H9 (cell line): Measurements from ENCODE around the gene POMGNT1. TPM values are rescaled to one million over a fixed set of nuclear protein-coding genes. Genes with fewer than 3 reads are reported as not detected.
A peak's percentile ranks its signal among the peaks of the same experiment; 100 is the strongest.

ENCODE experiments used
- DNase-seq: peaks from one replicate; pipeline ENCODE4 v3.0.0-alpha.2; 2017
- H2AFZ ChIP-seq: one replicate; pipeline ENCODE4 v1.6.1; 2013; ENCODE audit warnings: mild to moderate bottlenecking, low read length, control low read depth, moderate library complexity
- H2AK5ac ChIP-seq: 2 replicates; pipeline ENCODE4 v1.6.1; 2013; ENCODE audit warnings: low read length, control low read depth, mixed read lengths; ENCODE audit not compliant: insufficient read length
- H2BK120ac ChIP-seq: one replicate; pipeline ENCODE4 v1.6.1; 2013; ENCODE audit warnings: low read depth, mild to moderate bottlenecking, low read length, control low read depth, inconsistent platforms; ENCODE audit not compliant: poor library complexity, severe bottlenecking
- H2BK12ac ChIP-seq: 2 replicates; pipeline ENCODE4 v1.6.1; 2013; ENCODE audit warnings: low read length, control low read depth, mixed read lengths, low read depth; ENCODE audit not compliant: insufficient read length
- H2BK15ac ChIP-seq: 2 replicates; pipeline ENCODE4 v1.6.1; 2013; ENCODE audit warnings: low read depth, low read length, control low read depth
- H2BK20ac ChIP-seq: one replicate; pipeline ENCODE4 v1.6.1; 2013; ENCODE audit warnings: low read depth, mild to moderate bottlenecking, low read length, control low read depth, inconsistent platforms; ENCODE audit not compliant: poor library complexity, severe bottlenecking
- H2BK5ac ChIP-seq: 2 replicates; pipeline ENCODE4 v1.6.1; 2013; ENCODE audit warnings: low read length, control low read depth, mixed read lengths; ENCODE audit not compliant: insufficient read length
- H3K14ac ChIP-seq: 2 replicates; pipeline ENCODE4 v1.6.1; 2013; ENCODE audit warnings: low read length, control low read depth; ENCODE audit not compliant: insufficient read depth
- H3K18ac ChIP-seq: 2 replicates; pipeline ENCODE4 v1.6.1; 2013; ENCODE audit warnings: low read depth, mild to moderate bottlenecking, mixed read lengths, low read length, control low read depth; ENCODE audit not compliant: insufficient read length
- H3K23ac ChIP-seq: 2 replicates; pipeline ENCODE4 v1.6.1; 2013; ENCODE audit warnings: low read length, control low read depth, mixed read lengths, low read depth; ENCODE audit not compliant: insufficient read length
- H3K23me2 ChIP-seq: 2 replicates; pipeline ENCODE4 v1.6.1; 2013; ENCODE audit warnings: low read depth, mild to moderate bottlenecking, mixed read lengths, low read length, control low read depth; ENCODE audit not compliant: insufficient read length, poor library complexity, severe bottlenecking
- H3K27ac ChIP-seq: 2 replicates; pipeline ENCODE4 v1.5.1; 2013; ENCODE audit warnings: low read length, control low read depth, mixed read lengths, low read depth; ENCODE audit not compliant: insufficient read length
- H3K27me3 ChIP-seq: 2 replicates; pipeline ENCODE4 v1.6.1; 2013; ENCODE audit warnings: low read length, control low read depth, inconsistent platforms; ENCODE audit not compliant: insufficient read depth
- H3K4ac ChIP-seq: 2 replicates; pipeline ENCODE4 v1.6.1; 2013; ENCODE audit warnings: low read depth, mild to moderate bottlenecking, control low read depth, inconsistent platforms, low read length, moderate library complexity
- H3K4me1 ChIP-seq: 2 replicates; pipeline ENCODE4 v1.6.1; 2013; ENCODE audit warnings: low read length, control low read depth, inconsistent platforms; ENCODE audit not compliant: insufficient read depth
- H3K4me2 ChIP-seq: 2 replicates; pipeline ENCODE4 v1.6.1; 2013; ENCODE audit warnings: low read length, control low read depth, mixed read lengths; ENCODE audit not compliant: insufficient read length, insufficient read depth
- H3K56ac ChIP-seq: 2 replicates; pipeline ENCODE4 v1.6.1; 2013; ENCODE audit warnings: low read depth, mild to moderate bottlenecking, mixed read lengths, low read length, control low read depth; ENCODE audit not compliant: insufficient read length
- H3K79me1 ChIP-seq: 2 replicates; pipeline ENCODE4 v1.6.1; 2013; ENCODE audit warnings: low read depth, mild to moderate bottlenecking, moderate library complexity, low read length, control low read depth, inconsistent platforms; ENCODE audit not compliant: insufficient read depth, poor library complexity, severe bottlenecking
- H3K79me2 ChIP-seq: 2 replicates; pipeline ENCODE4 v1.6.1; 2013; ENCODE audit warnings: low read length, control low read depth, inconsistent platforms; ENCODE audit not compliant: insufficient read depth
- H3K9ac ChIP-seq: 2 replicates; pipeline ENCODE4 v1.6.1; 2013; ENCODE audit warnings: low read length, control low read depth, mixed read lengths; ENCODE audit not compliant: insufficient read length; ENCODE audit errors: extremely low read depth
- H3K9me3 ChIP-seq: one replicate; pipeline ENCODE4 v1.6.1; 2013; ENCODE audit warnings: low read depth, low read length, inconsistent platforms; ENCODE audit not compliant: control insufficient read depth
- H3T11ph ChIP-seq: one replicate; pipeline ENCODE4 v1.6.1; 2013; ENCODE audit warnings: mild to moderate bottlenecking, low read length, control low read depth, inconsistent platforms
- H4K20me1 ChIP-seq: one replicate; pipeline ENCODE4 v1.6.1; 2013; ENCODE audit not compliant: control insufficient read depth, insufficient read length, insufficient read depth
- H4K5ac ChIP-seq: 2 replicates; pipeline ENCODE4 v1.6.1; 2013; ENCODE audit warnings: low read depth, mild to moderate bottlenecking, mixed read lengths, low read length, control low read depth; ENCODE audit not compliant: insufficient read length
- H4K8ac ChIP-seq: replicated peaks from 2 replicates; pipeline ENCODE4 v1.6.1; 2013; ENCODE audit warnings: low read length, control low read depth, mixed read lengths, low read depth; ENCODE audit not compliant: insufficient read length
- H4K91ac ChIP-seq: 2 replicates; pipeline ENCODE4 v1.6.1; 2013; ENCODE audit warnings: low read depth, mild to moderate bottlenecking, moderate library complexity, mixed read lengths, low read length, control low read depth; ENCODE audit not compliant: insufficient read length
- H3K27ac Mint-ChIP-seq, 3 experiments: 2 replicates in 2 of 3; 3 replicates in 1 of 3; pipeline ENCODE4 v1.8.0; 2020 to 2021; ENCODE audit warnings: mixed read lengths in 3 of 3, mild to moderate bottlenecking in 1 of 3, moderate library complexity in 1 of 3
- H3K27me3 Mint-ChIP-seq: 2 replicates; pipeline ENCODE4 v1.8.0; 2021; ENCODE audit warnings: low read depth, mild to moderate bottlenecking, moderate library complexity, mixed read lengths
- H3K36me3 Mint-ChIP-seq, 3 experiments: 2 replicates in 2 of 3; 3 replicates in 1 of 3; pipeline ENCODE4 v1.8.0; 2020 to 2021; ENCODE audit warnings: low read depth in 3 of 3, mixed read lengths in 3 of 3; ENCODE audit not compliant: insufficient read depth in 1 of 3
- H3K4me1 Mint-ChIP-seq, 2 experiments: 2 replicates each; pipeline ENCODE4 v1.8.0; 2020; ENCODE audit warnings: mixed read lengths in 2 of 2
- H3K4me3 Mint-ChIP-seq, 2 experiments: 2 replicates in 1 of 2; 3 replicates in 1 of 2; pipeline ENCODE4 v1.8.0; 2020 to 2021; ENCODE audit warnings: mild to moderate bottlenecking in 2 of 2, mixed read lengths in 2 of 2, moderate library complexity in 1 of 2
- H3K9me3 Mint-ChIP-seq, 2 experiments: 2 replicates in 1 of 2; 3 replicates in 1 of 2; pipeline ENCODE4 v1.8.0; 2020; ENCODE audit warnings: mild to moderate bottlenecking in 2 of 2, mixed read lengths in 2 of 2, moderate library complexity in 1 of 2
- WGBS: extraction: QIAGEN DNeasy Blood & Tissue Kit; methylation state at CpG from one replicate; pipeline ENCODE4 v1.1.7; 2013; ENCODE audit warnings: missing lambda C conversion rate, low lambda C conversion rate, mixed read lengths; ENCODE audit not compliant: insufficient read length; ENCODE audit errors: extremely low coverage; 5-methylcytosine and 5-hydroxymethylcytosine counted together
- long read RNA-seq: library from polyadenylated mRNA; unstranded; transcript quantifications from one replicate; pipeline ENCODE4 v2.0.0, GENCODE V29; 2020
- total RNA-seq: library from RNA; stranded (reverse); gene quantifications from 2 replicates; pipeline ENCODE4 v1.2.1, GENCODE V29; 2021
- TF ChIP-seq, protein P1 (sequence below): fragments of 200-600 bp; sonication (generic); conservative IDR thresholded peaks from 3 replicates; pipeline ENCODE4 v1.8.0; 2021; ENCODE audit warnings: antibody characterized with exemption, mild to moderate bottlenecking

POMGNT1 gene
- 60.0 and 62.6 TPM in 2 replicates for total RNA-seq
- long read RNA-seq, transcript POMGNT1-201 (22 exons, 2,728 nt): major isoform, 27 of 83 reads
- long read RNA-seq, partial matches to known transcripts: 31 of 83 reads
- long read RNA-seq, other reads (novel, unspliced or antisense): 25 of 83 reads

DNA sequence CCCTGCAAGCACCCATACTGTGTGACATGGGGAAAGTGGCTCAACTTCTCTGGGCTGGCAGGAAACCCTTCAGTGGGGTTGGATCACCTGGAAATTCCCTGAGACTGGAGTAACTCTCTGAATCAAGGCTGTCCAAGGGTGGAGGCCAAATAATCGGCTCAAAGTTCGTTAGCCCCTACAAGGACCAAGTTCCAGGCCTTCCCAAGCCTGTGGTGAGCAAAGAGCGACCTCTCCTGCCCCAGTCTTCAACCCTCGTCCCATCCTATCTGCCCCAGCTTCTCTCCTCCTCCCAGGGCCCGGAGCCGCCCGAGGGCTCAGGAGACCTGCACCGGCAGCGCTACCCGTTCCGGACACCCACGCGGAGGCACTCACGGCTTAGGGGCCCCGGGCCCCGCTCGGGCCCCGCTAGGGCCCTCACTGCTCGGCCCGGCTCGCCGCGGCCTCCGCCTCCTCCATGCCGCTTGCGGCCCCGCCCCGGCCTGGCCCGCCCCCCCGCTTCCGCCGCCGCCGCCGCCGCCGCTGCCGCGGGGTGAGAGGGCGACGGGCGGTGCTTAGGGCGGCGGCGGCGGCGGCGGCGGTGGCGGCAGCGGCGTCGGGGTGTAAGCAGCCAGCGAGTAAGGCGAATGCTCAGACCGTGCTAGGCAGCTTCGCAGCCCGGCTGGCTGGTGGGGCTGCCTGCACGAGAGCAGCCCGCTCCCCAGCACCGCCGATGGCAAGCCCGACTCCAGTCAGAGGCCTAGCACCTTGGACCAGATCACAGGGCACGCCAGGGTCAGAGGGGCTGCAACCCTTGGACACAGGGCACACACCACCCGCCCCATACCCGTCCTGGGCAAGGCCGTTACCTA, at the start of gene POMGNT1:
POMGNT1 (minus strand) TSS at position 471 of the 848 bp plus-strand sequence. CDS start 613 bp downstream, outside the sequence.
- no peak within 1 kb of the TSS for H3K27ac ChIP-seq
- DNase-seq: peak; percentile 68
- H3K27me3 Mint-ChIP-seq: no peaks in the 10 kb centered on the region; the same call in 1 of the 2 replicates

More for the DNA sequence above, at the start of gene POMGNT1:
- H3K23me2 ChIP-seq: peaks cover 13% of the 10 kb centered on the region
- H3K18ac ChIP-seq: peak within 1 kb of the TSS; percentile 45
- no peaks in the 10 kb centered on the region for H4K20me1 ChIP-seq
- H2AK5ac ChIP-seq: no peak within 1 kb of the TSS
- H3K4me1 ChIP-seq: no peaks in the 10 kb centered on the region
- H3K4me2 ChIP-seq: peak within 1 kb of the TSS; percentile 72
- no peak within 1 kb of the TSS for H2BK15ac ChIP-seq
- H3K79me2 ChIP-seq: no peaks in the 10 kb centered on the region
- Mint-ChIP-seq H3K9me3 (no peaks in the 10 kb centered on the region), H3K27ac (peak within 1 kb of the TSS; percentile 47 to 85 (median 82); a peak in 5 of 7 replicates), H3K36me3 (peaks cover 0 to 17% (median 14%) of the 10 kb centered on the region in 3 experiments; a peak in 5 of 7 replicates), H3K4me3 (peak within 1 kb of the TSS; percentile 81 to 89), H3K4me1 (peaks cover 12 to 25% of the 10 kb centered on the region in 2 experiments)
- H3K23ac ChIP-seq: no peak within 1 kb of the TSS
- no peaks in the 10 kb centered on the region for H3K27me3 ChIP-seq
- no peak within 1 kb of the TSS for H4K5ac ChIP-seq
- no peaks in the 10 kb centered on the region for H3K9me3 ChIP-seq
- no peak within 1 kb of the TSS for H3K4ac ChIP-seq
- peak within 1 kb of the TSS; percentile 74 for H3K14ac ChIP-seq
- WGBS: no CpG with 5 or more reads among the region's 67 CpGs
- TF ChIP-seq, protein P1, sequence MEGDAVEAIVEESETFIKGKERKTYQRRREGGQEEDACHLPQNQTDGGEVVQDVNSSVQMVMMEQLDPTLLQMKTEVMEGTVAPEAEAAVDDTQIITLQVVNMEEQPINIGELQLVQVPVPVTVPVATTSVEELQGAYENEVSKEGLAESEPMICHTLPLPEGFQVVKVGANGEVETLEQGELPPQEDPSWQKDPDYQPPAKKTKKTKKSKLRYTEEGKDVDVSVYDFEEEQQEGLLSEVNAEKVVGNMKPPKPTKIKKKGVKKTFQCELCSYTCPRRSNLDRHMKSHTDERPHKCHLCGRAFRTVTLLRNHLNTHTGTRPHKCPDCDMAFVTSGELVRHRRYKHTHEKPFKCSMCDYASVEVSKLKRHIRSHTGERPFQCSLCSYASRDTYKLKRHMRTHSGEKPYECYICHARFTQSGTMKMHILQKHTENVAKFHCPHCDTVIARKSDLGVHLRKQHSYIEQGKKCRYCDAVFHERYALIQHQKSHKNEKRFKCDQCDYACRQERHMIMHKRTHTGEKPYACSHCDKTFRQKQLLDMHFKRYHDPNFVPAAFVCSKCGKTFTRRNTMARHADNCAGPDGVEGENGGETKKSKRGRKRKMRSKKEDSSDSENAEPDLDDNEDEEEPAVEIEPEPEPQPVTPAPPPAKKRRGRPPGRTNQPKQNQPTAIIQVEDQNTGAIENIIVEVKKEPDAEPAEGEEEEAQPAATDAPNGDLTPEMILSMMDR: peak; percentile 30; the same call in 2 of the 3 replicates
- no peak within 1 kb of the TSS for H2BK5ac ChIP-seq
- no peak within 1 kb of the TSS for H2AFZ ChIP-seq
- H2BK120ac ChIP-seq: no peak within 1 kb of the TSS
- no peak within 1 kb of the TSS for H2BK12ac ChIP-seq
- no peak within 1 kb of the TSS for H4K91ac ChIP-seq
- H3K9ac ChIP-seq: peak within 1 kb of the TSS; percentile 30
- no peaks in the 10 kb centered on the region for H3K79me1 ChIP-seq
- no peak within 1 kb of the TSS for H4K8ac ChIP-seq
- no peak within 1 kb of the TSS for H3T11ph ChIP-seq
- H3K56ac ChIP-seq: no peak within 1 kb of the TSS
- H2BK20ac ChIP-seq: no peak within 1 kb of the TSS
